ENCODE data around the gene INTS1.

INTS1 gene

GRCh38 chr7:1455241-1455939 lies 48.8 kb downstream of the INTS1 start:
- TF ChIP-seq FOXP2 (optimal IDR thresholded peaks at IDR 0.05; ENCODE audit: borderline replicate concordance, extremely low read depth, extremely low read length, insufficient read depth) (no peak), POLR2AphosphoS5 (IDR thresholded peaks at IDR 0.05; ENCODE audit: low read depth, low read length) (no peak), SIN3A (IDR thresholded peaks at IDR 0.05; ENCODE audit: borderline replicate concordance, insufficient read depth, low read length) (no peak), TAF1 (IDR thresholded peaks at IDR 0.05; ENCODE audit: borderline replicate concordance, insufficient read depth, low read length) (no peak), REST (IDR thresholded peaks at IDR 0.05; ENCODE audit: insufficient read depth in 1 of 2, low read depth in 2 of 2, low read length in 2 of 2) (no peak)

- TF ChIP-seq FOXP2 (optimal IDR thresholded peaks at IDR 0.05; ENCODE audit: borderline replicate concordance, extremely low read depth, extremely low read length, insufficient read depth) (no peak), SIN3A (IDR thresholded peaks at IDR 0.05; ENCODE audit: borderline replicate concordance, insufficient read depth, low read length) (no peak), REST (IDR thresholded peaks at IDR 0.05; ENCODE audit: insufficient read depth in 1 of 2, low read depth in 2 of 2, low read length in 2 of 2) (no peak), POLR2AphosphoS5 (IDR thresholded peaks at IDR 0.05; ENCODE audit: low read depth, low read length) (no peak), TAF1 (IDR thresholded peaks at IDR 0.05; ENCODE audit: borderline replicate concordance, insufficient read depth, low read length) (no peak)
These were observed 49.6 kb downstream of the INTS1 start for GRCh38 chr7:1454542-1454941.

- no peak for TF ChIP-seq SIN3A (IDR thresholded peaks at IDR 0.05; ENCODE audit: borderline replicate concordance, insufficient read depth, low read length)
- no peak for TF ChIP-seq TAF1 (IDR thresholded peaks at IDR 0.05; ENCODE audit: borderline replicate concordance, insufficient read depth, low read length)
- no peak for TF ChIP-seq FOXP2 (optimal IDR thresholded peaks at IDR 0.05; ENCODE audit: borderline replicate concordance, extremely low read depth, extremely low read length, insufficient read depth)
- no peak for TF ChIP-seq POLR2AphosphoS5 (IDR thresholded peaks at IDR 0.05; ENCODE audit: low read depth, low read length)
- no peak for TF ChIP-seq REST (IDR thresholded peaks at IDR 0.05; ENCODE audit: insufficient read depth in 1 of 2, low read depth in 2 of 2, low read length in 2 of 2)
These were observed 52.0 kb downstream of the INTS1 start for GRCh38 chr7:1452205-1452604.

GRCh38 chr7:1450987-1451386 lies 53.2 kb downstream of the INTS1 start:
- no peak for TF ChIP-seq TAF1 (IDR thresholded peaks at IDR 0.05; ENCODE audit: borderline replicate concordance, insufficient read depth, low read length)
- no peak for TF ChIP-seq SIN3A (IDR thresholded peaks at IDR 0.05; ENCODE audit: borderline replicate concordance, insufficient read depth, low read length)
- no peak for TF ChIP-seq FOXP2 (optimal IDR thresholded peaks at IDR 0.05; ENCODE audit: borderline replicate concordance, extremely low read depth, extremely low read length, insufficient read depth)
- TF ChIP-seq POLR2AphosphoS5 (IDR thresholded peaks at IDR 0.05; ENCODE audit: low read depth, low read length) = no peak

GRCh38 chr7:1450431-1450830 lies 53.8 kb downstream of the INTS1 start:
- TF ChIP-seq POLR2AphosphoS5 (IDR thresholded peaks at IDR 0.05; ENCODE audit: low read depth, low read length) = no peak
- TF ChIP-seq FOXP2 (optimal IDR thresholded peaks at IDR 0.05; ENCODE audit: borderline replicate concordance, extremely low read depth, extremely low read length, insufficient read depth) = no peak
- TF ChIP-seq REST (IDR thresholded peaks at IDR 0.05; ENCODE audit: insufficient read depth in 1 of 2, low read depth in 2 of 2, low read length in 2 of 2) = no peak
- no peak for TF ChIP-seq SIN3A (IDR thresholded peaks at IDR 0.05; ENCODE audit: borderline replicate concordance, insufficient read depth, low read length)
- TF ChIP-seq TAF1 (IDR thresholded peaks at IDR 0.05; ENCODE audit: borderline replicate concordance, insufficient read depth, low read length) = no peak

All from PFSK-1 (cell line).